GM06990 (cell line): ENCODE measurements around the gene VIT.

Experiments
- DNase-seq: peaks from one replicate; pipeline ENCODE4 v3.0.0-alpha.2; 2011; ENCODE audit not compliant: insufficient read length; ENCODE audit errors: extremely low read depth
- H3K27me3 ChIP-seq: replicated peaks from 2 replicates; pipeline ENCODE4 v1.6.0; 2011; ENCODE audit warnings: low read length; ENCODE audit not compliant: control insufficient read depth, insufficient read depth
- H3K36me3 ChIP-seq: 2 replicates; pipeline ENCODE4 v1.5.1; 2011; ENCODE audit warnings: low read length; ENCODE audit not compliant: control insufficient read depth, insufficient read depth
- H3K4me3 ChIP-seq: replicated peaks from 2 replicates; pipeline ENCODE4 v1.5.1; 2011; ENCODE audit warnings: low read depth, mild to moderate bottlenecking, control low read depth, low read length
- CTCF ChIP-seq: IDR thresholded peaks from 2 replicates; pipeline ENCODE4 v1.5.1; 2011; ENCODE audit warnings: low read length, control low read depth, mild to moderate bottlenecking, inconsistent platforms; ENCODE audit not compliant: insufficient read depth, poor library complexity, severe bottlenecking

VIT gene

GRCh38 chr2:36858551-36859365 lies 162.3 kb downstream of the VIT start:
- no peak for TF ChIP-seq CTCF
- DNase-seq = peak; percentile 22
- Histone ChIP-seq H3K4me3 (no peak overlapping the region), H3K27me3 (no peaks in the 10 kb centered on the region), H3K36me3 (no peaks in the 10 kb centered on the region)

- no peaks in the 10 kb centered on the region for H3K27me3 ChIP-seq
- no peak for TF ChIP-seq CTCF
- no peaks in the 10 kb centered on the region for H3K36me3 ChIP-seq
- H3K4me3 ChIP-seq = no peak overlapping the region
- no peak for DNase-seq
Measured at GRCh38 chr2:36859366-36859792, 162.9 kb downstream of the VIT start.

GRCh38 chr2:36861896-36862295 lies 165.4 kb downstream of the VIT start:
- DNase-seq = no peak
- Histone ChIP-seq H3K4me3 (no peak overlapping the region), H3K27me3 (no peaks in the 10 kb centered on the region), H3K36me3 (peaks cover 1% of the 10 kb centered on the region)
- no peak for TF ChIP-seq CTCF
